IMR-90 (cell line): ENCODE measurements around the gene BCAS3. TPM values are rescaled to one million over a fixed set of nuclear protein-coding genes. Genes with fewer than 3 reads are reported as not detected.
A peak's percentile ranks its signal among the peaks of the same experiment; 100 is the strongest.

Experiments
- ATAC-seq: fragments of 200-7000 bp; cut with Tn5 transposase; 2 replicates; pipeline ENCODE4 v1.9.1; 2020; ENCODE audit warnings: low read depth, mild to moderate bottlenecking, moderate library complexity
- BruUV-seq: library from RNA; stranded (reverse); fragments of 400-500 nt; replicated peaks from 2 replicates; lab custom pipeline; 2021; lab: Mats Ljungman, UMichigan
- CTCF ChIA-PET: fragments of 300-600 bp; formaldehyde crosslinking; extraction: SDS; loops from one replicate; lab custom pipeline; 2021; ENCODE audit warnings: antibody characterized with exemption; lab: Yijun Ruan, JAX
- POLR2A ChIA-PET: fragments of 300-600 bp; sonication (Branson Sonifier 250); formaldehyde crosslinking; loops from one replicate; lab custom pipeline; 2022; ENCODE audit warnings: antibody characterized with exemption; ENCODE audit not compliant: unreplicated experiment; lab: Charles Lee
- DNase-seq: peaks from one replicate; pipeline ENCODE4 v3.0.0; 2013
- H2AFZ ChIP-seq: replicated peaks from 2 replicates; pipeline ENCODE3; 2013; ENCODE audit warnings: low read length, mild to moderate bottlenecking; ENCODE audit not compliant: poor library complexity
- H2AK5ac ChIP-seq: 2 replicates; pipeline ENCODE4 v1.6.1; 2013; ENCODE audit warnings: low read depth, low read length, inconsistent platforms
- H2AK9ac ChIP-seq: replicated peaks from 2 replicates; pipeline ENCODE3; 2013; ENCODE audit warnings: mild to moderate bottlenecking, low read depth, low read length, moderate library complexity; ENCODE audit not compliant: poor library complexity
- H2BK120ac ChIP-seq: 2 replicates; pipeline ENCODE4 v1.6.1; 2013; ENCODE audit warnings: low read depth, low read length, inconsistent platforms
- H2BK15ac ChIP-seq: 3 replicates; pipeline ENCODE4 v1.6.1; 2013; ENCODE audit warnings: low read depth, low read length, inconsistent platforms
- H2BK20ac ChIP-seq: 2 replicates; pipeline ENCODE4 v1.6.1; 2013; ENCODE audit warnings: low read depth, mild to moderate bottlenecking, inconsistent platforms, low read length, moderate library complexity
- H2BK5ac ChIP-seq: 2 replicates; pipeline ENCODE4 v1.6.1; 2013; ENCODE audit warnings: mild to moderate bottlenecking, low read depth, low read length, inconsistent platforms; ENCODE audit not compliant: poor library complexity, severe bottlenecking
- H3K14ac ChIP-seq: replicated peaks from 2 replicates; pipeline ENCODE4 v1.6.1; 2013; ENCODE audit warnings: low read depth, low read length, inconsistent platforms
- H3K18ac ChIP-seq: 2 replicates; pipeline ENCODE4 v1.6.1; 2013; ENCODE audit warnings: low read depth, low read length, control low read depth
- H3K23ac ChIP-seq: 2 replicates; pipeline ENCODE4 v1.6.1; 2013; ENCODE audit warnings: low read depth, low read length, inconsistent platforms
- H3K27ac ChIP-seq: 2 replicates; pipeline ENCODE4 v1.5.1; 2013; ENCODE audit warnings: mild to moderate bottlenecking, control low read depth, low read length; ENCODE audit not compliant: insufficient read depth
- H3K27me3 ChIP-seq: 2 replicates; pipeline ENCODE4 v1.6.1; 2013; ENCODE audit warnings: low read length; ENCODE audit not compliant: control insufficient read depth, insufficient read depth
- H3K36me3 ChIP-seq: 2 replicates; pipeline ENCODE4 v1.6.1; 2013; ENCODE audit warnings: low read length, mixed read lengths; ENCODE audit not compliant: control insufficient read depth, insufficient read depth
- H3K4ac ChIP-seq: 2 replicates; pipeline ENCODE4 v1.6.1; 2013; ENCODE audit warnings: low read depth, low read length, inconsistent platforms
- H3K4me1 ChIP-seq: 2 replicates; pipeline ENCODE4 v1.6.1; 2013; ENCODE audit warnings: low read length, mixed read lengths; ENCODE audit not compliant: control insufficient read depth, insufficient read depth
- H3K4me2 ChIP-seq: 2 replicates; pipeline ENCODE4 v1.6.1; 2013; ENCODE audit warnings: low read depth, mild to moderate bottlenecking, control low read depth, low read length, moderate library complexity
- H3K4me3 ChIP-seq: 2 replicates; pipeline ENCODE4 v1.5.1; 2013; ENCODE audit warnings: low read depth, mild to moderate bottlenecking, control low read depth, low read length, moderate library complexity; ENCODE audit not compliant: insufficient read depth
- H3K56ac ChIP-seq: 2 replicates; pipeline ENCODE4 v1.6.1; 2013; ENCODE audit warnings: low read length, inconsistent platforms; ENCODE audit not compliant: insufficient read depth; ENCODE audit errors: extremely low read depth
- H3K79me1 ChIP-seq, 2 experiments: 2 replicates each; pipeline ENCODE4 v1.6.1; 2013; ENCODE audit warnings: low read length in 2 of 2, inconsistent platforms in 1 of 2, low read depth in 1 of 2
- H3K9ac ChIP-seq: 2 replicates; pipeline ENCODE4 v1.6.1; 2013; ENCODE audit warnings: low read depth, low read length, control low read depth
- H3K9me1 ChIP-seq: 2 replicates; pipeline ENCODE4 v1.6.1; 2013; ENCODE audit warnings: low read length, inconsistent platforms; ENCODE audit not compliant: insufficient read depth
- H3K9me3 ChIP-seq: 2 replicates; pipeline ENCODE4 v1.6.1; 2013; ENCODE audit warnings: low read length; ENCODE audit not compliant: control insufficient read depth, insufficient read depth
- H4K20me1 ChIP-seq: 2 replicates; pipeline ENCODE4 v1.6.1; 2013; ENCODE audit warnings: low read length, inconsistent platforms; ENCODE audit not compliant: insufficient read depth
- H4K5ac ChIP-seq: 2 replicates; pipeline ENCODE4 v1.6.1; 2013; ENCODE audit warnings: mild to moderate bottlenecking, low read depth, low read length, control low read depth
- H4K8ac ChIP-seq, 2 experiments: 2 replicates each; pipeline ENCODE4 v1.6.1; 2013; ENCODE audit warnings: low read depth in 2 of 2, low read length in 2 of 2, control low read depth in 1 of 2, inconsistent platforms in 1 of 2
- H4K91ac ChIP-seq: 2 replicates; pipeline ENCODE4 v1.6.1; 2013; ENCODE audit warnings: low read depth, low read length, inconsistent platforms; ENCODE audit not compliant: insufficient read depth
- BHLHE40 ChIP-seq: fragments of 150-350 bp; IDR thresholded peaks from 2 replicates; pipeline ENCODE4 v1.6.1; 2016; ENCODE audit warnings: mild to moderate bottlenecking, low read depth, low read length
- CEBPB ChIP-seq: IDR thresholded peaks from 2 replicates; pipeline ENCODE4 v1.6.1; 2012; ENCODE audit warnings: low read depth, low read length, improper control_type of control experiment
- CTCF ChIP-seq: conservative IDR thresholded peaks from 2 replicates; pipeline ENCODE4 v1.5.1; 2012; ENCODE audit warnings: mild to moderate bottlenecking, low read depth, low read length, improper control_type of control experiment
- FOS ChIP-seq: fragments of 150-350 bp; IDR thresholded peaks from 2 replicates; pipeline ENCODE4 v1.6.1; 2016; ENCODE audit warnings: low read depth, low read length
- MAFK ChIP-seq: IDR thresholded peaks from 2 replicates; pipeline ENCODE4 v1.6.1; 2012; ENCODE audit warnings: low read depth, low read length, improper control_type of control experiment
- MXI1 ChIP-seq: IDR thresholded peaks from 2 replicates; pipeline ENCODE4 v1.6.1; 2012; ENCODE audit warnings: low read depth, mild to moderate bottlenecking, low read length, moderate library complexity, borderline replicate concordance
- POLR2A ChIP-seq: IDR thresholded peaks from 2 replicates; pipeline ENCODE4 v1.6.1; 2012; ENCODE audit warnings: mild to moderate bottlenecking, low read depth, low read length
- RAD21 ChIP-seq: IDR thresholded peaks from 2 replicates; pipeline ENCODE4 v1.6.1; 2012; ENCODE audit warnings: low read length, improper control_type of control experiment
- SMC3 ChIP-seq: fragments of 150-350 bp; IDR thresholded peaks from 2 replicates; pipeline ENCODE4 v1.6.1; 2016; ENCODE audit warnings: low read depth, mild to moderate bottlenecking, antibody characterized with exemption, low read length, moderate library complexity
- WGBS, 2 experiments: methylation state at CpG; one replicate each; pipeline versions ENCODE4 v1.1.5 to v1.1.7; 2013; ENCODE audit warnings: missing lambda C conversion rate in 2 of 2; ENCODE audit not compliant: insufficient read length in 1 of 2; ENCODE audit errors: extremely low coverage in 2 of 2; 5-methylcytosine and 5-hydroxymethylcytosine counted together
- dilution Hi-C: fragments of 300-500 bp; cut with HindIII; formaldehyde crosslinking; loops from one replicate; pipeline ENCODE4 v1.14.3; 2018; ENCODE audit warnings: low sequenced_read_pairs; ENCODE audit not compliant: unreplicated experiment
- in situ Hi-C: fragments of 300-500 bp; cut with MboI; formaldehyde crosslinking; loops from 3 replicates; pipeline ENCODE4 v1.14.3; 2019; ENCODE audit warnings: low sequenced_read_pairs, inconsistent platforms, mixed read lengths
- intact Hi-C: fragments of 100-400 bp; cut with micrococcal nuclease; formaldehyde crosslinking; loops from 2 replicates; pipeline ENCODE4 v1.10.0; 2022
- polyA plus RNA-seq, 3 experiments: library from polyadenylated mRNA; depleted of rRNA; stranded (reverse); fragments of >200 nt; gene quantifications; 2 replicates each; pipeline ENCODE4 v1.2.3, GENCODE V29; 2012; ENCODE audit warnings: low replicate concordance in 1 of 3
- total RNA-seq: library from RNA; depleted of rRNA; stranded (reverse); fragments of >200 nt; gene quantifications from 2 replicates; pipeline ENCODE4 v1.2.3, GENCODE V29; 2012

Gene BCAS3
- total and polyA plus RNA-seq, 2 of the 4 experiments (the other 2 are of a cell fraction), result 6.3 to 27.1 TPM

GRCh38 chr17:61412143-61412859, 734.6 kb downstream of the BCAS3 start:
- peak overlapping the region; percentile 94 for H2BK5ac ChIP-seq
- peak overlapping the region; percentile 68 for H3K18ac ChIP-seq
- peaks cover 9 to 46% of the 10 kb centered on the region in 2 experiments; a peak in 3 of 4 replicates for H3K79me1 ChIP-seq
- peak; percentile 75 for DNase-seq
- H2BK15ac ChIP-seq, result peak overlapping the region; percentile 34; the same call in 1 of the 3 replicates
- peak overlapping the region; percentile 81 for H3K9ac ChIP-seq
- peak overlapping the region; percentile 62 for H3K56ac ChIP-seq
- POLR2A ChIA-PET, result interaction anchor here (0.6 to 1.7 kb wide), 6 partner anchors 11 to 692 kb away, joined by 3 to 8 read pairs (median 4); partner anchors contain the start of gene TBX2
- ATAC-seq, result peak; percentile 44
- H2AFZ ChIP-seq, result peak overlapping the region; percentile 98
- H3K4me3 ChIP-seq, result peak overlapping the region; percentile 66
- peak overlapping the region; percentile 91 for H3K27ac ChIP-seq
- dilution Hi-C loops, result no loop called here
- H4K20me1 ChIP-seq, result peaks cover 22% of the 10 kb centered on the region
- peak overlapping the region; percentile 88 for H2BK120ac ChIP-seq
- in situ Hi-C loops, result no loop called here
- H3K9me1 ChIP-seq, result no peaks in the 10 kb centered on the region; the same call in 1 of the 2 replicates
- H3K14ac ChIP-seq, result peak overlapping the region; percentile 64
- 1% methylated on average over 40 of the region's 69 CpGs; no CpG with 5 or more reads in 1 of the 2 experiments for WGBS, 2 experiments
- TF ChIP-seq RAD21 (peak; percentile 98), SMC3 (peak; percentile 83), CTCF (peak; percentile 98), BHLHE40 (peak; percentile 33; the same call in 1 of the 2 replicates), MAFK (no peak), FOS (no peak), POLR2A (peak; percentile 63), MXI1 (peak; percentile 44; the same call in 1 of the 2 replicates), CEBPB (no peak)
- H2AK5ac ChIP-seq, result peak overlapping the region; percentile 95; the same call in 1 of the 2 replicates
- CTCF ChIA-PET, result interaction anchor here (0.6 to 1.2 kb wide), 16 partner anchors 9 to 422 kb away, joined by 3 to 8 read pairs (median 3); partner anchors contain the start of gene TBX2
- H3K4me1 ChIP-seq, result peaks cover 40% of the 10 kb centered on the region
- peak overlapping the region; percentile 88 for H3K23ac ChIP-seq
- intact Hi-C loops, result loop anchor here (1.0 to 5.0 kb wide), 3 partner anchors 139 to 655 kb away; partner anchors contain the start of gene MED13
- H2BK20ac ChIP-seq, result no peak overlapping the region
- H3K4ac ChIP-seq, result peak overlapping the region; percentile 99
- peak overlapping the region; percentile 94 for H2AK9ac ChIP-seq
- peaks cover 18% of the 10 kb centered on the region for H3K36me3 ChIP-seq
- H3K27me3 ChIP-seq, result no peaks in the 10 kb centered on the region
- H4K91ac ChIP-seq, result peak overlapping the region; percentile 70
- peak overlapping the region; percentile 62 for H4K5ac ChIP-seq
- peak overlapping the region; percentile 80 for H3K4me2 ChIP-seq
- no peaks in the 10 kb centered on the region for H3K9me3 ChIP-seq
- peak overlapping the region; percentile 84 to 95 for H4K8ac ChIP-seq
- BruUV-seq, result no TSS peak
